Measurements from ENCODE around the gene SPRED3.
A peak's percentile ranks its signal among the peaks of the same experiment; 100 is the strongest.

SPRED3 gene

DNA sequence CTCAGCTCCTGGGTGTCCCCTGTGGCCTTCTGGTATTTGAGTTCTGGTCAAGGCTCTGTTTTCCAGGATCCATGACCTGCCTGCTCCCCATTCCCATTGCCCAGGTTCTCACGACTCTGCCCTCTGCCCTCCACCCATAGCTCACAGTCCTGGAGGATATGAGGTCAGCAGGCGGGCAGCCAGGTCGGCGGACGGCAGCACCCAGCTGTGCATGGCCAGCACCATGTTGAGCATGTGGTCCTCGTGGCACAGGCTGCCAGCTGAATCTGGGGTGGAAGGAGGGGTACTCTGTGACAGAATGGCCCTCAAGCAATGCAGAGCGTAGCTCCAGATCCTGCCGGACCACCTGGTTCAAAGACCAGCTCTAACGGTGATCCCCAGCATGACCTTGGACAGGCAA is 32.4 kb downstream of the SPRED3 start:
- DNase-seq (no peak), ATAC-seq (no peak)

DNA sequence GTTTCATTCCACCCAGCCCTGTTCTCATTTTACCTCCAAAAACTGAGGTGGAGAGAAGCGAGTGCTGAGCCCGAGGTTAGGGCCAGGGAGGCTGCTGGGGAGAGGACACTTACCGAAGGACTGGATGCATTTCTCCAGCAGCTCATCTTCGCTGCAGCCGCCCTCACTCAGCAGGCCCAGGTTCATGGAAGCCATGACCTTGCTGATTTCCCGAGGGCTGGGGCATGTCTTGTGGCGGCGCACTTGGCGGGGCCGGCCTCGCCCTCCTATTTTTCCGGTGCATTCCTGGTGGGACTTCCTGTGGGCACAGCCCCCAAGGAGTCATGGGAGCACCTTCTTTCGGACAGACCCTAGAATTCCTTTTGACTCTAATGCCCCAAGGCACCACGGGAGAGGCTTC is 33.4 kb downstream of the SPRED3 start:
- DNase-seq (no peak), ATAC-seq (no peak)

DNA sequence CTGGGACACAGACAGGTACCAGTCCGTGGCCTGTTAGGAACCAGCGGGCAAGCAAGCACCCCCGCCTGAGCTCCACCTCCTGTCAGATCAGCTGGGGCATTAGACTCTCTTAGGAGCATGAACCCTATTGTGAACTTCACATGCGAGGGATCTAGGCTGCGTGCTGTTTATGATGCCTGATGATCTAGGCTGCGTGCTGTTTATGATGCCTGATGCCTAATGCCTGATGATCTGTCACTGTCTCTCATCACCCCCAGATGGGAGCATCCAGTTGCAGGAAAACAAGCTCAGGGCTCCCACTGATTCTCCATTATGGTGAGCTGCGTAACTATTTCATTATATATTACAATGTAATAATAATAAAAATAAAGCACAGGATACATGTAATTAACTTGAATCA is 33.9 kb downstream of the SPRED3 start:
- DNase-seq (no peak), ATAC-seq (no peak)

DNA sequence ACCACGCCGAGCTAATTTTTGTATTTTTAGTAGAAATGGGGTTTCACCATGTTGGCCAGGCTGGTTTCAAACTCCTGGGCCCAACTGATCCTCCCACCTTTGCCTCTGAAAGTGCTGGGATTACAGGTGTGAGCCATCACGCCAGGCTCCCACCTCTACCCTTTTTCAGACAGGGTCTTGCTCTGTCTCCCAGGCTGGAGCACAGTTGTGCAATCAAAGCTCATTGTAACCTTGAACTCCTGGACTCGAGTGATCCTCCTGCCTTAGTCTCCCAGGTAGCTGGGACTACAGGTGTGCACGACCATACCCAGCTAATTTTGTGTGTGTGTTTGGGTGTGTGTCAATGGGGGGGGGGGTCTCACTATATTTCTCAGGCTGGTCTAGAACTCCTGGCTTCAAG is 35.8 kb downstream of the SPRED3 start:
- no peak for DNase-seq
- ATAC-seq, result no peak

DNA sequence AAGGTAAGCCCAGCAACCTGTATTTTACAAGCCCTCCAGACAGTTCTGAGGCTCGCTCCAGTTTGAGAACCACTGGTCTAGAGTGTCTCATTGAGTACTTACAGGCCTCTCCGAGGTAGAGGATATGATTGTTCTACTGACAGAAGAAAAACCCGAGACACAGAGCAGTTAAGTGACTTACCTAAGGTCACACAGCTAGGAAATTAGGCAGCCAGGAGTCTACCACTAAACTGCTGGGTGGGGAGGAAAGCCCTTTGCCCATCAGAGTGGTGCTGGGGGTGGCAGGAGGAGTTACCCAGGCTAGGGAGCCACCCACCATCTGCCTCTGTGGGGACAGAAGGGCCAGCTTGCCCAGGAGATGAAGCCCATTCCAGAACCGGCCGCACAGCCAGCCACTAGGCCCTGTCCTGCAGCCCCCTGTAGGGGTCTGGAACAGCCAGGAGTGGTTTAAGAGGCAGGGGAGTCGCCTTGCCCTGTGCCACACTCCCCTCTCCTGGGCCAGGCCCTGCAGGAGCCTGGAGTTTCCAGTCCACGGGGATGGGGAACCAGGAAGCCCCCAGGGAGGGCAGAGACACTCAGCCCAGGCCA is 36.8 kb downstream of the SPRED3 start:
- ATAC-seq (no peak), DNase-seq (no peak)

DNA sequence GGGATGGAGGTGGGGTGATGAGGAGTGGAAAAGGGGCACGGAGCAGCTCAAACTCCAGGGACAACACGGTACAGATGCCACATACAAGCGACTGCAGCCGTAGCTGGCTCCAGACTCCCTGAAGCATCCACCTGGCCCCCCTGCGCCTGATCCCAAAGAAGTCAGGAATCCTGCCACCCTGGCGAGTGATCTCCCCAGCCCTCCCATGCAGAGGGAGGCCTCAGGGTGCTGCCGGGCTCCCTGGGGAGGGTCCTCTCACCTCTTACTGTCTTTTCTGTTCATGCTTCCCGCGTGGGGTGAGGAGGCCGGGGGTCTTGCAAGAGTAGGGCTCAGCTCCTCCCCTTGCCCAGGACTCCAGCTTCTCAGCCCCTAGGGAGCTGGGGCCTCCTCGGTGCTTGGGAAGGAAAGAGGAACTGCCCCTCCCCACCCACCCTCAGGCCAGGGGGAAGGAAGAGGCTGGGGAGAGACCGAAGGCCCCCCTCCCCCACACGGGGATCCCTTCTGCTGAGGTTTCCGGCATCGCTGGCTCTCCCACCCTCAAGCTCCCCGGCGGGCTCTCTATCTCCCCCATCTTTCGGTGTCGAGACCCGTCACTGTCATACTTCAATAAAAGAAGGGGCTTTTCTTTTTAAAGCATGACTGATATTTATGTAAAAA is 37.4 kb downstream of the SPRED3 start, which contains the start of gene RASGRP4:
TSS of gene RASGRP4 (minus strand) at position 410 of the 657 bp plus-strand sequence. CDS start at position 282, 128 bp downstream.
- DNase-seq, result peak; percentile 65
- peak; percentile 15 for ATAC-seq

DNA sequence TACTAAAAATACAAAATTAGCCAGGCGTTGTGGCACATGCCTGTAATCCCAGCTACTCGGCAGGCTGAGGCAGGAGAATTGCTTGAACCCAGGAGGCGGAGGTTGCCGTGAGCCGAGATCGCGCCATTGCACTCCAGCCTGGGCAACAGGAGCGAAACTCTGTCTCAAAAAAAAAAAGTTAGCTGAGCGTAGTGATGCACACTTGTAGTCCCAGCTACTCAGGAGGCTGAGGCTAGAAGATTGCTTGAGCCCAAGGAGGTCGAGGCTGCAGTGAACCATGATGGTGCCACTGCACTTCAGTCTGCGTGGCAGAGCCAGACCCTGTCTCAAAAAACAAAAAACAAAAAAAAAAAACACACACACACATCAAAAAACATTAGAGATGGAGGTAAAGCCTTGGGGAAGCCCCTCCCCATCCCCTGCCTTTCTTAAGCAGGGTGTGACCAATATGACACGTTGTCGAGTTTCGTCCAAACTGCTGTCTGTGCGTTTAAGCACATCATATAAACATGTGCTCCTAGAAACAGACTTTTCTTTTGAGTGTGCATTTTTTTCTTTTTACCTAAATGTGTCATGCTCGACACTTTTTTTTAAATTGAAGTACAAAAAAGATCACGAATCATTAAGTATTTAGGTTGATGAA is 38.7 kb downstream of the SPRED3 start:
- peak; percentile 27 for DNase-seq

DNA sequence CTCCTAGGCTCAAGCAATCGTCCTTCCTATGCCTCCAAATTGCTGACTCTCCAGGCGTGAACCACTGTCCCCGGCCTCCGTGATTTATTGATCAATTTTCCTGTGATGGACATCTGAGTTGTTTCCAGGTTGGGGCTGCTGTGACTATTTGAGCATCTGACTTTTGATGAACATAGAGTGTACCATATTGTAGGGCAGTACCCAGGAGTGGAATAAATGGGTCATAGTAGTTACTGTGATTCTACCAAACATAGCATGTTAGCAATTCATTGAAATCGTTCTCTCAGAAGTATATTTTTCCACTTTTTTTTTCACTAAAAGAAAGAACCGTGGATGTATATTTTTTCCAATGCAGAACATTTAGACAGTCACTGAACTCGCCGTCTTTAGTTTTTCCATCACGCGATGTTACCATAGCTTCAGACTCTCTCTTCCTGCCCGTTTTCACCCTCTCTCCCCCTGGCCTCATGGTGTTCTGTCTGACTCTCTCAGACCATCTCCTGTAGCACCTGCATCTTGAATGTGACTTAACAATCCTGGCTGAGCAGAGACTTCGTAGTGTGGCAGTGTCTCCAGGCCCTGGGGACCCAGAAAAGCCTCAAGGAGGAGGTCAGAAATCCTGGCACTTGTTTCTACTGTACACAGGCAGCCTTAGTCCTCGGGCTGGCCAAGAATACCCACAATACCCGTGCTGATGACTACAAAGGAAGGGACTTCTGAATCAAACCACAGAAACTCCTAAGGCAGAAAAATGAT is 40.7 kb downstream of the SPRED3 start:
- ATAC-seq, result peak; percentile 83
- peak; percentile 32 for DNase-seq

More for the DNA sequence above, 38.7 kb downstream of the SPRED3 start:
- peak; percentile 56 for ATAC-seq

DNA sequence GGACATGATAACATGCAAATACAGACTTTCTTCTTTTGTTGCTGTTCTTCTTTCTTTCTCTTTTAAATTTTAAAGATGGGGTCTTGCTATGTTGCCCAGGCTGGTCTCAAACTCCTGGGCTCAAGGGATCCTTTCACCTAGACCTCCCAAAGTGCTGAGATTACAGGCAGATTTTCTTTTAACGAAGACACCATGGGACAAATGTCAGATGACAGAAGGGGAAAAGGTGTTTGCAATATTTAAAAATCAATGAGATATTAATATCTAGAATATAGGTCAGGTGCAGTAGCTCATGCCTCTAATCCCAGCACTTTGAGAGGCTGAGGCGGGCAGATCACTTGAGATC is 41.3 kb downstream of the SPRED3 start:
- ATAC-seq, result no peak
- no peak for DNase-seq

DNA sequence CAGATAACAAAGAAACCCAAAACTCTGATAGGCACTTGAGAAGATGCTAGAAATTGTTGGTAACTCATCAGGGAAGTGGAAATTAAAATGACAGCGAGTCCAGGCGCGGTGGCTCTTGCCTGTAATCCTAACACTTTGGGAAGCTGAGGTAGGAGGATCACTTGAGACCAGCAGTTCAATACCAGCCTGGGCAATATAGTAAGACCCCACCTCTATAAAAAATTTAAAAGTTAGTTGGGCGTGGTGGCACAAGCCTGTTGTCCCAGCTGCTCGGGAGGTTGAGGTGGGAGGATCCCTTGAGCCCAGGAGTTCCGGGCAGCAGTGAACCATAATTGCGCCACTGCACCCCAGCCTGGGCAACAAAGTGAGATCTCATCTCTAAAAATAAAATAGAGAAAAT is 42.4 kb downstream of the SPRED3 start:
- DNase-seq (no peak), ATAC-seq (no peak)

DNA sequence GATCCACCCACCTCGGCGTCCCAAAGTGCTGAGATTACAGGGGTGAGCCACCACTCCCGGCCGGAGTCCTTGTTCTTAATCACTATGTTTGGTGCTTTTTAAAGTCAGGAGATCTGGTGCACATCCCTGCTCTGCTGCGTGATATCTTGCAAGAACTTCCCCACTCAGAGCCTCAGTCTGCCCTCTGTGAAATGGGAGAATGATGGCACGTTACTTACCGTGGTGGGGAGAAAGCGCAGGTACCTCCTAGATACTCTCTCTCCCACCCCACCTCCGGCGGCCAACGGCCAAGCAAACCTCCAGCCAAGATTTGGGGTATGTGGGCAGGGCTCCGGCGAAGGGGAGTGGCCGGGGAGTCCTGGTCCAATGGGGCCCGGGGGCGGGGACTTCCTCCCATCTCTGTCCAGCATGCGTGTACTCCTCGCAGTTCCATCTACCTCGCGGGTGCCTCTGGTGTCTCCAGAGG is 44.8 kb downstream of the SPRED3 start, which contains the start of gene RYR1:
TSS of gene RYR1 (plus strand) at position 424 of the 466 bp plus-strand sequence. CDS start 139 bp downstream, outside the sequence.
- ATAC-seq (peak; percentile 34), DNase-seq (peak; percentile 69)

DNA sequence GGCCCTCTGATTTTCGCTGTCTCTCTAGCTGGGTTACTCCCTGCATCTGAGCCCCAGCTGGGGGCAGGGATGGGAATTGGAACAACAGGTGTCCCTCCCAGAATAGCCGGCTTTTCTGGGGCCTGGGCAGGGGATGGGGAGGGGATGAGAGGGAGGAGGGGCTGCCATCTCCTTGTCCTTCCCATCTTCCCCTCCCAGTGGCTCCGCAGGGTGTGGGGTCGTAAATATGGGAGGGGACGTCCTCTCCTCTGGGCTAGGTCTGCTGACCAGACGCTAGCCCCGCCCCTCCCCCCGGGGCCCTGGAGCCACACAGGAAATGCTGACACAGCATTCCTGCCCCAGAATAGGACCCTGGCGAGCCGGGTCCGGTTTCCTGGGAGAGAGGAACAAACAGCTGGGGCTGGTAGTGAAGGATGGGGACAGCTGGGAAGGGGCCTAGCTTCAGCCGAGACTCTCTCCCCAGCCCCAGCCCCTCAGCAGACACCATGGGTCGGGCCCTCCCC is 46.1 kb downstream of the SPRED3 start:
- DNase-seq (no peak), ATAC-seq (no peak)

DNA sequence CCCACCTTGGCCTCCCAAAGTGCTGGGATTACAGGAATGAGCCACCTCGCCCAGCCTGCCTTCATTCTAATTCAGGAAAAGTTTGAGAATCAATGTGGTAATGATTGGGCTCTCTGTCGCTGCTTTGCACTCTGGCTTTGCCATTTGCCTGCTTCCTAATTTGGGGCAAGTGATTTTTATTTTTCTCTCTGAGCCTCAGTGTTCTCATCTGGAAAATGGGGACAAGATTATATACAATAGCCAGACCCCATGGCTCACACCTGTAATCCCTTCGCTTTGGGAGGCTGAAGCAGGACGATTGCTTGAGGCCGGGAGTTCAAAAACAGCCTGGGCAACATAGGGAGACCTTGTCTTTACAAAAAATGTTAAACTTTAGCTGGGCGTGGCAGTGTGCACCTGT is 48.8 kb downstream of the SPRED3 start:
- no peak for ATAC-seq

DNA sequence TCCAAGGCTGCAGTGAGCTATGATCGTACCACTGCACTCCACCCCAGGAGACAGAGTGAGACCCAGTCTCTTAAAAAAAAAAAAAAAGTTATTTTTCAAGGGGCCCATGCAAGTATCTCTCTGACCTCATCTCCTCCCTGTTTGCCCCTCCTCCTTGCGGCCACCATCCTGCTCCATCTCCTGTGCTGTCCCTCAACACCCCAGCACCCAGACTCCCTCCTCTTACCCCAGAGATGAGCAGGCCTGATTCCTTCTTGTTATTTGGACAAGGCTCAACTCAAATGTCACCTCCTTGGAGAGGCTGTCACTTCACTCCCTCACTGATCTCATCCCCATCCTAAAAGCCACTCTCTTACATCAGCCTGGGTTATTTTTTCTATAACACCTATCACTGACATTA is 49.4 kb downstream of the SPRED3 start:
- DNase-seq (no peak), ATAC-seq (no peak)

More for the DNA sequence above, 48.8 kb downstream of the SPRED3 start:
- DNase-seq, result no peak

DNA sequence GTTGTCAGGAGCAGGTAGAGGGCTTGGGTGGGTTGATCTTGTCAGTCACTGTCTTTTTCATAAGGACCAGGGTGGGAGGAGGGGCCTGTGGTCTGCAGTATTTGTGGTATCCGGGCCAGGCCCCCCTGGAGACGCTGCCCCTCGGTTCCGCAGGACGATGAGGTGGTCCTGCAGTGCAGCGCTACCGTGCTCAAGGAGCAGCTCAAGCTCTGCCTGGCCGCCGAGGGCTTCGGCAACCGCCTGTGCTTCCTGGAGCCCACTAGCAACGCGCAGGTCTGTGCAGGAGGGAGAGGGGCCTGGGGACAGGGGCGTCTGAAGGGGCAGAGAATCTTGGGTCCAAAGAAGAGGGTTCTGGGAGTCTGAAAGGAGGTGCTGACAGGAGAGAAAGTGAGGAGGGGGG is 52.1 kb downstream of the SPRED3 start:
- no peak for ATAC-seq
- no peak for DNase-seq

DNA sequence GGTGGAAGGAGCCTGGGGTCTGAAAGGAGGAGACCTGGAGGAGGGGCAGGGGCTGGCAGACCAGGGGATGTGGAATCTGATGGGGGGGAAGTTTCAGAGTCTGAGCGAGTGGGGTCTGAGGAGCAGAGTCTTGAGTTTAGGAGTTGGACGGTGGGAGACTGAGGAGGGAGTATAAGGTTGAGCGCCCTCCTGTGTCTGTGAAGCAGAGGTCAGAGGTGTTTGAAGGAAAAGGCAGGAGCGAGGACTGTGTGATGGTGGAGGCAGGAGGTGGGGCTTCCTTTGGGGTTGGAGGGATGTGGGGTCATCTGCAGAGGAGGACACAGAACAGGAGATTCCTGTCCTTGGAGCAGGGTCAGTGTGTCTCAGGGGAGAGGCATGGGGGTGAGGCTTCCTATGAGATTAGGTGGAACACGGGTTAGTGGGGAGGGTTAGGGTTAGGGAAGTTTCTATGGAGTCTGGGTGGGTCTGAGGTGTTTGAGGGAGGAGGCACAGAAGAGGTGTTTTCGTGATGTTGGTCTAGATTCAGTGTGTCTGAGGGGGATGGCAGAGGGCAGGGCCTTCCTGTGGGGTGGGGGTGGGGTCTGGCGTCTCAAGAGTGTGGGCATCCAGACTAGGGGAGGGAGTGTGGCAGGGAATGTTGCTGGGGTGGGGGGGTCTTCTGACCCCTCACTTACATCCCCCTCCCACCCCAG is 53.3 kb downstream of the SPRED3 start:
- ATAC-seq (peak; percentile 60), DNase-seq (no peak)

DNA sequence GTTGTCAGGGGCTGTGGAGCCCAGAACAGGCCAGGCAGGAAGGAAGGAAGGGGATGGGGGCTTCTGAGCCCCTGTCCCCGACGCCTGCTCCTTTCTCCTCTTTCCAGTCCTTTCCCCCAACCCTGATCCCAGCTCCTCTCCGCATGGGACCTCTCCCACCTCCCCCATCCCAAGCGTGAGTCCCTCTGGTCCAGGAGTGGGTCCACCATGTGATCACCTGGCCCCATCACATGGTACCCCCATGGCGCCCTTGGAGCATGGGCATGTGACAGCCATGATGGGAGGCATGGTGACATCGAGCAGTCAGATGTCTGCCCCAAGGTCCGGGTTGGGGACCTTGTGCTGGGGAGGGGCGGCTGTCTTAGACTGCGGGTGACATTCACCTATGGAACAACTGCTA is 54.2 kb downstream of the SPRED3 start:
- DNase-seq (no peak), ATAC-seq (no peak)

DNA sequence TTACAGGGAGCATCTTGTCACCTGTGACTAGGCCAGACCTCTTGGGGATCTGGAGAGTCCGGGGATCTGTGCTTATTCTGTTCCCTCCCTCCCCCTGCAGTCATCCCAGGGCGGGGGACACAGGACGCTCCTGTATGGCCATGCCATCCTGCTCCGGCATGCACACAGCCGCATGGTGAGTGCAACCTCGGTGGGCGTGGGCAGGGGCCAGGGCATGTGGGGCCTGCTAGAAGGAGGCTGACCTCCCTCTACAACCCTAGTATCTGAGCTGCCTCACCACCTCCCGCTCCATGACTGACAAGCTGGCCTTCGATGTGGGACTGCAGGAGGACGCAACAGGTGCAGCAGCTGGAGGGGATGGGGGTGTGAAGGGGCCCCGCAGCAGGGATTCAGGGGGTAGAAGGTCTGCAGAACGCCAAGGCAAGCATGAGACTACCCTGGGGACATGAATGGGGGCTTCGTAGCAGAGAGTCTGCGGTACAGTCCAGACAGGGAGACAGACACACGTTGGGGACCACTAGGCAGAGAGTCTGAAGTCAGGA is 55.0 kb downstream of the SPRED3 start:
- DNase-seq, result no peak
- ATAC-seq, result no peak

DNA sequence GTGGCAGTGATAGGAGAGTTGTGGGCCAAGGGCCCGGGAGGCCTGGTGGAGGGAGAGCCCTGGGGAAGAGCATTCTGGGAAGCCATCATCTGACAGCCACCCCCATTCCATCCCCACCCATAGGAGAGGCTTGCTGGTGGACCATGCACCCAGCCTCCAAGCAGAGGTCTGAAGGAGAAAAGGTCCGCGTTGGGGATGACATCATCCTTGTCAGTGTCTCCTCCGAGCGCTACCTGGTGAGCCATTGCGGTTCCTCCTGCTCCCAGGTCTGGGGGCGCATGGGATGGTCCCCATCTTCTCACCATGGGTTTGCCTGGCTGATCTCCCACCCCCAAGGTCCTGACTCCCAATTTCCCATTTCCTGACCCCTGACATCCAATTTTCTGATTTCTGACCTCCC is 55.5 kb downstream of the SPRED3 start:
- ATAC-seq (no peak), DNase-seq (no peak)

DNA sequence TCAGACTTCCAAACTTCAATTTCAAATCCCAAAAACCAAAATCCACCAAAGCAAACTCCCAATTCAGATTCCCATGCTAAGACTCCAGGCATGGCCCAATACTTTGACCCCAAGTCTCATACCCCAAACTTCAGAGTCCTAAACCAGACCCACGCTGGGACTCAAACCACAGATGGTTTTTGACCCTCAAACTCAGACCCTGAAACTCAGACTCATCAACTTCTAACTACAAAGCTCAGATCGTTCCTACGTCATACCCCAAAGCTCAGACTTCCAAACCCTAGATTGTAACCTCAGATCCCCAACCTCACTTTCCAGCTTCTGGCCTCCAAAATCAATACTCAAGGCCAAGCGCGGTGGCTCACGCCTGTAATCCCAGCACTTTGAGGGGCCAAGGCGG is 56.9 kb downstream of the SPRED3 start:
- ATAC-seq, result no peak
- no peak for DNase-seq

DNA sequence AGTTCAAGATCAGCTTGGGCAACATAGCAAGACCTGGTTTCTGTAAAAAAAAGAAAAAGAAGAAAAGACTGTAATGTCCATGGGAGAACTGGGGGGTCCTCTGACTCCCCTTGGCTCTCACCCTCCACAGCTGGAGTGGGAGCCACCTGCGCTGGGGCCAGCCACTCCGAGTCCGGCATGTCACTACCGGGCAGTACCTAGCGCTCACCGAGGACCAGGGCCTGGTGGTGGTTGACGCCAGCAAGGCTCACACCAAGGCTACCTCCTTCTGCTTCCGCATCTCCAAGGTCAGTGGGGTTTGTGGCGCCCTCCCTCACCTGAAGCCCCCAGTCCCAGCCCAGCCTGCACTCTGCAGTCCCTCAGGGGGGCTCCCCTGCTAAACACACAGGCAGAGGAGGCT is 59.7 kb downstream of the SPRED3 start:
- no peak for DNase-seq
- no peak for ATAC-seq
